IMR-90 (cell line): ENCODE data around the gene RAD51B. TPM values are rescaled to one million over a fixed set of nuclear protein-coding genes. Genes with fewer than 3 reads are reported as not detected.

Experiments
- ATAC-seq: fragments of 200-7000 bp; cut with Tn5 transposase; 2 replicates; pipeline ENCODE4 v1.9.1; 2020; ENCODE audit warnings: low read depth, mild to moderate bottlenecking, moderate library complexity
- BruUV-seq: library from RNA; stranded (reverse); fragments of 400-500 nt; replicated peaks from 2 replicates; lab custom pipeline; 2021; lab: Mats Ljungman, UMichigan
- CTCF ChIA-PET: fragments of 300-600 bp; formaldehyde crosslinking; extraction: SDS; loops from one replicate; lab custom pipeline; 2021; ENCODE audit warnings: antibody characterized with exemption; lab: Yijun Ruan, JAX
- POLR2A ChIA-PET: fragments of 300-600 bp; sonication (Branson Sonifier 250); formaldehyde crosslinking; loops from one replicate; lab custom pipeline; 2022; ENCODE audit warnings: antibody characterized with exemption; ENCODE audit not compliant: unreplicated experiment; lab: Charles Lee
- DNase-seq: peaks from one replicate; pipeline ENCODE4 v3.0.0; 2013
- H2AFZ ChIP-seq: replicated peaks from 2 replicates; pipeline ENCODE3; 2013; ENCODE audit warnings: low read length, mild to moderate bottlenecking; ENCODE audit not compliant: poor library complexity
- H2AK5ac ChIP-seq: 2 replicates; pipeline ENCODE4 v1.6.1; 2013; ENCODE audit warnings: low read depth, low read length, inconsistent platforms
- H2AK9ac ChIP-seq: replicated peaks from 2 replicates; pipeline ENCODE3; 2013; ENCODE audit warnings: mild to moderate bottlenecking, low read depth, low read length, moderate library complexity; ENCODE audit not compliant: poor library complexity
- H2BK120ac ChIP-seq: 2 replicates; pipeline ENCODE4 v1.6.1; 2013; ENCODE audit warnings: low read depth, low read length, inconsistent platforms
- H2BK15ac ChIP-seq: 3 replicates; pipeline ENCODE4 v1.6.1; 2013; ENCODE audit warnings: low read depth, low read length, inconsistent platforms
- H2BK20ac ChIP-seq: 2 replicates; pipeline ENCODE4 v1.6.1; 2013; ENCODE audit warnings: low read depth, mild to moderate bottlenecking, inconsistent platforms, low read length, moderate library complexity
- H2BK5ac ChIP-seq: 2 replicates; pipeline ENCODE4 v1.6.1; 2013; ENCODE audit warnings: mild to moderate bottlenecking, low read depth, low read length, inconsistent platforms; ENCODE audit not compliant: poor library complexity, severe bottlenecking
- H3K14ac ChIP-seq: replicated peaks from 2 replicates; pipeline ENCODE4 v1.6.1; 2013; ENCODE audit warnings: low read depth, low read length, inconsistent platforms
- H3K18ac ChIP-seq: 2 replicates; pipeline ENCODE4 v1.6.1; 2013; ENCODE audit warnings: low read depth, low read length, control low read depth
- H3K23ac ChIP-seq: 2 replicates; pipeline ENCODE4 v1.6.1; 2013; ENCODE audit warnings: low read depth, low read length, inconsistent platforms
- H3K27ac ChIP-seq: 2 replicates; pipeline ENCODE4 v1.5.1; 2013; ENCODE audit warnings: mild to moderate bottlenecking, control low read depth, low read length; ENCODE audit not compliant: insufficient read depth
- H3K27me3 ChIP-seq: 2 replicates; pipeline ENCODE4 v1.6.1; 2013; ENCODE audit warnings: low read length; ENCODE audit not compliant: control insufficient read depth, insufficient read depth
- H3K36me3 ChIP-seq: 2 replicates; pipeline ENCODE4 v1.6.1; 2013; ENCODE audit warnings: low read length, mixed read lengths; ENCODE audit not compliant: control insufficient read depth, insufficient read depth
- H3K4ac ChIP-seq: 2 replicates; pipeline ENCODE4 v1.6.1; 2013; ENCODE audit warnings: low read depth, low read length, inconsistent platforms
- H3K4me1 ChIP-seq: 2 replicates; pipeline ENCODE4 v1.6.1; 2013; ENCODE audit warnings: low read length, mixed read lengths; ENCODE audit not compliant: control insufficient read depth, insufficient read depth
- H3K4me2 ChIP-seq: 2 replicates; pipeline ENCODE4 v1.6.1; 2013; ENCODE audit warnings: low read depth, mild to moderate bottlenecking, control low read depth, low read length, moderate library complexity
- H3K4me3 ChIP-seq: 2 replicates; pipeline ENCODE4 v1.5.1; 2013; ENCODE audit warnings: low read depth, mild to moderate bottlenecking, control low read depth, low read length, moderate library complexity; ENCODE audit not compliant: insufficient read depth
- H3K56ac ChIP-seq: 2 replicates; pipeline ENCODE4 v1.6.1; 2013; ENCODE audit warnings: low read length, inconsistent platforms; ENCODE audit not compliant: insufficient read depth; ENCODE audit errors: extremely low read depth
- H3K79me1 ChIP-seq, 2 experiments: 2 replicates each; pipeline ENCODE4 v1.6.1; 2013; ENCODE audit warnings: low read length in 2 of 2, inconsistent platforms in 1 of 2, low read depth in 1 of 2
- H3K9ac ChIP-seq: 2 replicates; pipeline ENCODE4 v1.6.1; 2013; ENCODE audit warnings: low read depth, low read length, control low read depth
- H3K9me1 ChIP-seq: 2 replicates; pipeline ENCODE4 v1.6.1; 2013; ENCODE audit warnings: low read length, inconsistent platforms; ENCODE audit not compliant: insufficient read depth
- H3K9me3 ChIP-seq: 2 replicates; pipeline ENCODE4 v1.6.1; 2013; ENCODE audit warnings: low read length; ENCODE audit not compliant: control insufficient read depth, insufficient read depth
- H4K20me1 ChIP-seq: 2 replicates; pipeline ENCODE4 v1.6.1; 2013; ENCODE audit warnings: low read length, inconsistent platforms; ENCODE audit not compliant: insufficient read depth
- H4K5ac ChIP-seq: 2 replicates; pipeline ENCODE4 v1.6.1; 2013; ENCODE audit warnings: mild to moderate bottlenecking, low read depth, low read length, control low read depth
- H4K8ac ChIP-seq, 2 experiments: 2 replicates each; pipeline ENCODE4 v1.6.1; 2013; ENCODE audit warnings: low read depth in 2 of 2, low read length in 2 of 2, control low read depth in 1 of 2, inconsistent platforms in 1 of 2
- H4K91ac ChIP-seq: 2 replicates; pipeline ENCODE4 v1.6.1; 2013; ENCODE audit warnings: low read depth, low read length, inconsistent platforms; ENCODE audit not compliant: insufficient read depth
- BHLHE40 ChIP-seq: fragments of 150-350 bp; IDR thresholded peaks from 2 replicates; pipeline ENCODE4 v1.6.1; 2016; ENCODE audit warnings: mild to moderate bottlenecking, low read depth, low read length
- CEBPB ChIP-seq: IDR thresholded peaks from 2 replicates; pipeline ENCODE4 v1.6.1; 2012; ENCODE audit warnings: low read depth, low read length, improper control_type of control experiment
- CHD1 ChIP-seq: IDR thresholded peaks from 2 replicates; pipeline ENCODE4 v1.6.1; 2012; ENCODE audit warnings: low read depth, low read length, improper control_type of control experiment
- MAFK ChIP-seq: IDR thresholded peaks from 2 replicates; pipeline ENCODE4 v1.6.1; 2012; ENCODE audit warnings: low read depth, low read length, improper control_type of control experiment
- MAZ ChIP-seq: IDR thresholded peaks from 2 replicates; pipeline ENCODE4 v1.6.1; 2012; ENCODE audit warnings: low read depth, mild to moderate bottlenecking, low read length, improper control_type of control experiment, moderate library complexity, borderline replicate concordance
- MXI1 ChIP-seq: IDR thresholded peaks from 2 replicates; pipeline ENCODE4 v1.6.1; 2012; ENCODE audit warnings: low read depth, mild to moderate bottlenecking, low read length, moderate library complexity, borderline replicate concordance
- RCOR1 ChIP-seq: IDR thresholded peaks from 2 replicates; pipeline ENCODE4 v1.6.1; 2012; ENCODE audit warnings: mild to moderate bottlenecking, low read length, improper control_type of control experiment; ENCODE audit not compliant: insufficient replicate concordance
- RFX5 ChIP-seq: IDR thresholded peaks from 2 replicates; pipeline ENCODE4 v1.8.0; 2012; ENCODE audit warnings: low read depth, mild to moderate bottlenecking, low read length, moderate library complexity
- WGBS, 2 experiments: methylation state at CpG; one replicate each; pipeline versions ENCODE4 v1.1.5 to v1.1.7; 2013; ENCODE audit warnings: missing lambda C conversion rate in 2 of 2; ENCODE audit not compliant: insufficient read length in 1 of 2; ENCODE audit errors: extremely low coverage in 2 of 2; 5-methylcytosine and 5-hydroxymethylcytosine counted together
- dilution Hi-C: fragments of 300-500 bp; cut with HindIII; formaldehyde crosslinking; loops from one replicate; pipeline ENCODE4 v1.14.3; 2018; ENCODE audit warnings: low sequenced_read_pairs; ENCODE audit not compliant: unreplicated experiment
- in situ Hi-C: fragments of 300-500 bp; cut with MboI; formaldehyde crosslinking; loops from 3 replicates; pipeline ENCODE4 v1.14.3; 2019; ENCODE audit warnings: low sequenced_read_pairs, inconsistent platforms, mixed read lengths
- intact Hi-C: fragments of 100-400 bp; cut with micrococcal nuclease; formaldehyde crosslinking; loops from 2 replicates; pipeline ENCODE4 v1.10.0; 2022
- polyA plus RNA-seq, 3 experiments: library from polyadenylated mRNA; depleted of rRNA; stranded (reverse); fragments of >200 nt; gene quantifications; 2 replicates each; pipeline ENCODE4 v1.2.3, GENCODE V29; 2012; ENCODE audit warnings: low replicate concordance in 1 of 3
- total RNA-seq: library from RNA; depleted of rRNA; stranded (reverse); fragments of >200 nt; gene quantifications from 2 replicates; pipeline ENCODE4 v1.2.3, GENCODE V29; 2012
- TF ChIP-seq, protein P1 (sequence below): conservative IDR thresholded peaks from 2 replicates; pipeline ENCODE4 v1.5.1; 2012; ENCODE audit warnings: mild to moderate bottlenecking, low read depth, low read length, improper control_type of control experiment
- TF ChIP-seq, protein P2 (sequence below): fragments of 150-350 bp; IDR thresholded peaks from 2 replicates; pipeline ENCODE4 v1.6.1; 2017; ENCODE audit warnings: mild to moderate bottlenecking, antibody characterized with exemption, low read length, low read depth

The RAD51B gene
- total and polyA plus RNA-seq, 2 of the 4 experiments (the other 2 are of a cell fraction) = 5.1 to 18.8 TPM

DNA sequence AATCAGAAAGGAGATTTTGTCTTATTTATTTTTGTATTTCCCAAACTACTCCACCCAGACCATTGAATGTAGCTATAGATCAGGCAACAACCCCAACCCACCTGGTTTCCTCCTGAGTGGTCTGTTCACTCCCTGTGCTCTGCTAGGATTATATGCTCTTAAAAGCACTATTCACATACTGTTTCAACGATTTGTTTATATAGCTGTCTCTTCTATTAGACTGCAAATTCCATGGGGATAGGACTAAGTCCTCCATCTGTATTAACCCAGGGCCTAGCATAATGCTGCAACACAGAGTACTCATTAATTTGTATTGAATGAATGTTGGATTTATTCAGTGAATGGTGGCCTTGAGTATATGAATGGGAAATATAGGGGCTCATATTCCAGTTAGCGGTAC, 307.6 kb downstream of the RAD51B start:
- Histone ChIP-seq H2BK120ac (no peak overlapping the region), H3K4ac (no peak overlapping the region), H3K14ac (no peak overlapping the region), H3K9ac (no peak overlapping the region), H3K36me3 (no peaks in the 10 kb centered on the region), H4K91ac (no peak overlapping the region), H2BK15ac (no peak overlapping the region), H3K4me3 (no peak overlapping the region), H3K27me3 (no peaks in the 10 kb centered on the region), H3K27ac (no peak overlapping the region), H2AK5ac (no peak overlapping the region), H4K8ac (0 out of 4 replicates have a peak overlapping the region, but pooled peaks of 1 of the 2 experiments have one; percentile 10), H3K9me1 (no peaks in the 10 kb centered on the region), H3K56ac (no peak overlapping the region), H4K5ac (no peak overlapping the region; the same call in 1 of the 2 replicates), H3K79me1 (no peaks in the 10 kb centered on the region), H2BK20ac (no peak overlapping the region), H3K4me2 (no peak overlapping the region), H2BK5ac (no peak overlapping the region), H3K4me1 (peaks cover 4% of the 10 kb centered on the region; the same call in 1 of the 2 replicates), H4K20me1 (no peaks in the 10 kb centered on the region), H2AFZ (no peak overlapping the region), H3K18ac (peak overlapping the region; percentile 66; the same call in 1 of the 2 replicates), H3K9me3 (no peaks in the 10 kb centered on the region), H2AK9ac (no peak overlapping the region), H3K23ac (no peak overlapping the region)
- no TSS peak for BruUV-seq
- TF ChIP-seq RFX5 (no peak), CEBPB (no peak), MAZ (no peak), CHD1 (no peak), MXI1 (no peak), RCOR1 (no peak), BHLHE40 (no peak), MAFK (no peak)
- TF ChIP-seq, protein P1, sequence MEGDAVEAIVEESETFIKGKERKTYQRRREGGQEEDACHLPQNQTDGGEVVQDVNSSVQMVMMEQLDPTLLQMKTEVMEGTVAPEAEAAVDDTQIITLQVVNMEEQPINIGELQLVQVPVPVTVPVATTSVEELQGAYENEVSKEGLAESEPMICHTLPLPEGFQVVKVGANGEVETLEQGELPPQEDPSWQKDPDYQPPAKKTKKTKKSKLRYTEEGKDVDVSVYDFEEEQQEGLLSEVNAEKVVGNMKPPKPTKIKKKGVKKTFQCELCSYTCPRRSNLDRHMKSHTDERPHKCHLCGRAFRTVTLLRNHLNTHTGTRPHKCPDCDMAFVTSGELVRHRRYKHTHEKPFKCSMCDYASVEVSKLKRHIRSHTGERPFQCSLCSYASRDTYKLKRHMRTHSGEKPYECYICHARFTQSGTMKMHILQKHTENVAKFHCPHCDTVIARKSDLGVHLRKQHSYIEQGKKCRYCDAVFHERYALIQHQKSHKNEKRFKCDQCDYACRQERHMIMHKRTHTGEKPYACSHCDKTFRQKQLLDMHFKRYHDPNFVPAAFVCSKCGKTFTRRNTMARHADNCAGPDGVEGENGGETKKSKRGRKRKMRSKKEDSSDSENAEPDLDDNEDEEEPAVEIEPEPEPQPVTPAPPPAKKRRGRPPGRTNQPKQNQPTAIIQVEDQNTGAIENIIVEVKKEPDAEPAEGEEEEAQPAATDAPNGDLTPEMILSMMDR = no peak
- TF ChIP-seq, protein P2, sequence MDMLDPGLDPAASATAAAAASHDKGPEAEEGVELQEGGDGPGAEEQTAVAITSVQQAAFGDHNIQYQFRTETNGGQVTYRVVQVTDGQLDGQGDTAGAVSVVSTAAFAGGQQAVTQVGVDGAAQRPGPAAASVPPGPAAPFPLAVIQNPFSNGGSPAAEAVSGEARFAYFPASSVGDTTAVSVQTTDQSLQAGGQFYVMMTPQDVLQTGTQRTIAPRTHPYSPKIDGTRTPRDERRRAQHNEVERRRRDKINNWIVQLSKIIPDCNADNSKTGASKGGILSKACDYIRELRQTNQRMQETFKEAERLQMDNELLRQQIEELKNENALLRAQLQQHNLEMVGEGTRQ = no peak
- ChIA-PET CTCF (no interaction called here), POLR2A (no interaction called here)
- intact Hi-C loops = no loop called here
- in situ Hi-C loops = no loop called here
- DNase-seq (no peak), ATAC-seq (peak; percentile 68)
- dilution Hi-C loops = no loop called here
- WGBS, 2 experiments = no CpG with 5 or more reads among the region's 2 CpGs
